ENCODE measurements around the gene TNIK.

Gene TNIK

DNA sequence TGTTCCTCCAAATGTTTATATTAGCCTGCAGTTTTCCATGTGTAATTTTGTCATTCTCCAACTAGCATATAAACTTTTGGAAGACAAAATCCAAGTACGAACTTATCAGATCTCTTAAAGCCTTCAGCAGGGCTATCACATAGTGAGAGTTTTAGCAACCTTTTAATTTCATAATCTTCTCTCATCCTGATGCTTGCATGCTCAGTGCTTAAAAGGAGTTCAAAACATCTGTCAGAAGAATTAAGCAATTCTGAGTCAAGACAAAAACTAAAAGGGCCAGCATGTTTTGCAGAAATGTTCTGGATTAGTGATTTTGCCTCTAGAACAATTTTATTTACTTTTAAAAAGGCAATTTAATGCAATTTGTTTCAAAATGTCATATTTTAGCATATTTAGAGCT lies 360.3 kb downstream of the TNIK start:
- H3K4me1 ChIP-seq (ENCODE audit: insufficient read depth, low read length) = 0 out of 2 replicates have a peak, but pooled peaks cover under 1% of the 10 kb centered on the region
- no peak overlapping the region for H3K9ac ChIP-seq (ENCODE audit: low read depth, low read length)
- H3K9me3 ChIP-seq (ENCODE audit: control insufficient read depth, insufficient read depth, low read length) = no peaks in the 10 kb centered on the region
- no peaks in the 10 kb centered on the region; the same call in 1 of the 2 replicates for H3K36me3 ChIP-seq (ENCODE audit: insufficient read depth, low read length)

DNA sequence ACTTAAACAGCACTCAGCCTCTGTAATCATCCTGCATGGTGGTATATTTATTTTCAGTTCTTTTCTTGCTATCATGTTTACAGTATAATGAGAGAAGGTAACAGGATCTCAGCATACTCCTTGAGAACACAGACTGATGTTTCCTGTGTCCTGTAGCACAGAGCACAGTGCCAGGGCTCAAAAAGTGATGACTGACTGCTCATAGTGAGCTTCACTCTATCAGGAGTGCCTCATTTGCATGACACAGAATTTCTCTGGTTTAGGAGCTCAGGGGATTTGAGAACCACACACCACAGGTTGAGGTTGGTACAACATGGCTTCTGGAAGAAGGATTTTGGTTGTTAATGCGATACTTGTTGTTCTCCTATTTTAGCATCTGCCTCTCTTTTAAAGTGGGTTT lies 365.1 kb downstream of the TNIK start:
- no peaks in the 10 kb centered on the region for H3K9me3 ChIP-seq (ENCODE audit: control insufficient read depth, insufficient read depth, low read length)
- no peak overlapping the region for H3K9ac ChIP-seq (ENCODE audit: low read depth, low read length)
- H3K4me1 ChIP-seq (ENCODE audit: insufficient read depth, low read length) = 0 out of 2 replicates have a peak, but pooled peaks cover 8% of the 10 kb centered on the region
- no peaks in the 10 kb centered on the region; the same call in 1 of the 2 replicates for H3K36me3 ChIP-seq (ENCODE audit: insufficient read depth, low read length)

DNA sequence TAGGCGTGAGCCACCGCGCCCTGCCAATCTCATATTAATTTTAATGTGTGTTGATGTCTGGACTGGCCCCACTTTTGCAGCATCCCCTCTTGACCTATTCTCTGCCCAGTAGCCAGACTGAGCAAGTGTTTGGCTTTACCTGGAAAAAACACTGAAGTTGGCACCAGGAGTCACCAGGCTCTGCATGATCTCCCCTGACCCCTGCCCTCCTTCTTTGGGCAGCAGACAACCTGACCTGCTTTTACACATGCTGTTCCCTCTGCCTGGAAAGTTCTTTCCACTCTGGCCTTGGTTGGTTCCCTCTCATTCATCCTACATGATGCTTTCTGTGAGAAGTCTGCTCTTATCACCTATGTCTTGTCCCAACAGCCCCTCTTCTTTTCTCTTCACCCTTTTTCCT lies 365.8 kb downstream of the TNIK start:
- Histone ChIP-seq H3K9ac (ENCODE audit: low read depth, low read length) (no peak overlapping the region), H3K4me1 (ENCODE audit: insufficient read depth, low read length) (0 out of 2 replicates have a peak, but pooled peaks cover 8% of the 10 kb centered on the region), H3K36me3 (ENCODE audit: insufficient read depth, low read length) (no peaks in the 10 kb centered on the region; the same call in 1 of the 2 replicates), H3K9me3 (ENCODE audit: control insufficient read depth, insufficient read depth, low read length) (no peaks in the 10 kb centered on the region)

DNA sequence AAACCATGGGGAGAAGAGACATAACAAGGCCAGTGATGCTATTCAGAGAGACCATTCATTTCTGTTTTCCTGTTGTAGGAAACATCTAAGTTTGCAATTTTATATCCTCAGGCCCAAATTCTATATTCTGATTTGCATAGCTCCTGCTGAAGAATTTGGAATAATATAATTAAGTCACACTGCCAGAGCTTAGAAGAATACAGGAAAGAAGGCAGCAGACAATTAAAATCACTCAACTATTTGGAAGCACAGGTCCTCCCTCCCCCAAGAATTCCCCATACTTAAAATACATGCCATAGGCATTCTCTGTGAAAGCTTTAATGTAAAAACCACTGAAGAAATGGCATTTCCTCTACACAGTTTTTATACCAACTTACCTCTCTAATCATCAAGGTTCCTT lies 366.7 kb downstream of the TNIK start:
- H3K36me3 ChIP-seq (ENCODE audit: insufficient read depth, low read length) = no peaks in the 10 kb centered on the region
- H3K9me3 ChIP-seq (ENCODE audit: control insufficient read depth, insufficient read depth, low read length) = no peaks in the 10 kb centered on the region
- H3K9ac ChIP-seq (ENCODE audit: low read depth, low read length) = no peak overlapping the region
- H3K4me1 ChIP-seq (ENCODE audit: insufficient read depth, low read length) = 0 out of 2 replicates have a peak, but pooled peaks cover 8% of the 10 kb centered on the region

DNA sequence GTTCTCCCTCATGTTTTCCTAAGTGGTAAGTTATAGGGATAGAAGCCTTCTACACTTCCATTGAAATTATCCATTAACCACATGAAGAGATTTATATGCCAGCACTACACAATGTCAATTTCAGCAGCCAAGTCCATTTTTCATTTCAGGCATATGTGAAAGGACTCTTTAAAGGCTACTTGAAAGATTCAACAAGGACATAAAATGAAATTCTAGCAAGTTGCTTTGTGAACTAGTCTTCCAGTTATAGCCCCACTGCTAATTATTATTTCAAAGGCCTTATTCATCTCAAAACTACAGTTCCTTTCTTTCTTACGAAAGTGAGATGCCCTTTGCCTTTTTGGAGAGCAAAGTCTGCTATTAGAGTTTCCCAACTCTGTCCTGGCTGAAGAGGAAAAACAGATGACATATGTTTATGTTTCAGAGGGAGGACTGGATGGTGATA lies 367.7 kb downstream of the TNIK start:
- Histone ChIP-seq H3K9me3 (ENCODE audit: control insufficient read depth, insufficient read depth, low read length) (no peaks in the 10 kb centered on the region), H3K9ac (ENCODE audit: low read depth, low read length) (no peak overlapping the region), H3K36me3 (ENCODE audit: insufficient read depth, low read length) (no peaks in the 10 kb centered on the region), H3K4me1 (ENCODE audit: insufficient read depth, low read length) (0 out of 2 replicates have a peak, but pooled peaks cover 8% of the 10 kb centered on the region)

DNA sequence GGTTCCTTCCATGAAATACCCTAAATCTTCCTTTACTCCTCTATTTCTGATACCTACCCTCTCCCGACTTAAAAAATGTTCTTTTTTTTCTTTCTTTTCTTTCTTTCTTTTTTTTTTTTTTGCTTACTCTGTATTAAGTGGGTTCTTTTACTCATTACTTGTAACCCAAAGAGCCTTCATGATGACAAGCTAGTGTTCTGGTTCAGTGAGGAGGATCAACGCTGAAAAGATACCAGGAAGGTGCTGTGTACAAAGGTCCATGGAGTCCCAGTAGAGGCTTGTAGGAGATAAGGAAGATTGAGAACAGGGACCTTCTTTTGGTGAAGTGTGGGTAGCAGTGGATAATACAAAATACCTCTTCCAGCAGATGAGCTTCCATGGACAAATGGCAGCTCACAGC lies 369.9 kb downstream of the TNIK start:
- Histone ChIP-seq H3K9me3 (ENCODE audit: control insufficient read depth, insufficient read depth, low read length) (no peaks in the 10 kb centered on the region), H3K4me1 (ENCODE audit: insufficient read depth, low read length) (0 out of 2 replicates have a peak, but pooled peaks cover 8% of the 10 kb centered on the region), H3K36me3 (ENCODE audit: insufficient read depth, low read length) (no peaks in the 10 kb centered on the region), H3K9ac (ENCODE audit: low read depth, low read length) (no peak overlapping the region)

DNA sequence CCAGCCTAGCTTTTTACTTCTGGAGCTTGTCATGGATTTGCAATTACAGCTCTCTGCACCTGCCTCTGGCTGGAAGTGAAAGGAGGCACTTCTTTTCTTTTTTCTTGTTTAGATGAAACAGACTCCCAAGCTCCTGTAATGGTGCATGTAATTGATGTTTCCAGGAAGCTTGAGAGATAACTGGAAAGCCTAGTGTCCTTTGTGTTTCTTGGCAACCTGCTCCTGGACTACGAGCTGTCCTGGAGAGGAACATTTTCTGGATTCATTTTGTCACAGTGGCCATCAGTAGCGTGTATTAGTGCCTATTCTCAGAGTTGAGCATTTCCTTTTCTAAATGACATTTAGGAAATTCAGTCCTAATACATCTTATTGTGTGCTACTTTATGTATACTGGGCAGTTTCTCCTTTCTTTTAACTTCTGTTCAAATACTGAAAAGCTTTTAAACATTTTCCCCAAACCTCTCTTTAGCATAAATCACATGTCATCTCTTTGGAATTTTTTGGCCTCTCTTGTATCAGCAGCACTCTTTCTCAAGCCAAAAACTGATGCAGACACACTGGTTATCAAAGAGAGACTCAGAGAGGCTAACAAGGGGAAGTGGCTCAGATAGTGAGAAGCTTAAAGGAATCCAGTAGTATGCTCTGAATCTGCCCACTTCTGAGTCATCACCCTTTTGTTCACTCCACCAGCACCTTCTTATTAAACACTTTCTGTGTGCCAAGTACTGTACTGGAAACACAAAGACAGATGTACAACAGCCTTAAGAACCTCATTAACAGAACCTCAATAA lies 371.0 kb downstream of the TNIK start:
- no peaks in the 10 kb centered on the region for H3K9me3 ChIP-seq (ENCODE audit: control insufficient read depth, insufficient read depth, low read length)
- no peak overlapping the region for H3K9ac ChIP-seq (ENCODE audit: low read depth, low read length)
- 0 out of 2 replicates have a peak, but pooled peaks cover 5% of the 10 kb centered on the region for H3K4me1 ChIP-seq (ENCODE audit: insufficient read depth, low read length)
- no peaks in the 10 kb centered on the region for H3K36me3 ChIP-seq (ENCODE audit: insufficient read depth, low read length)

DNA sequence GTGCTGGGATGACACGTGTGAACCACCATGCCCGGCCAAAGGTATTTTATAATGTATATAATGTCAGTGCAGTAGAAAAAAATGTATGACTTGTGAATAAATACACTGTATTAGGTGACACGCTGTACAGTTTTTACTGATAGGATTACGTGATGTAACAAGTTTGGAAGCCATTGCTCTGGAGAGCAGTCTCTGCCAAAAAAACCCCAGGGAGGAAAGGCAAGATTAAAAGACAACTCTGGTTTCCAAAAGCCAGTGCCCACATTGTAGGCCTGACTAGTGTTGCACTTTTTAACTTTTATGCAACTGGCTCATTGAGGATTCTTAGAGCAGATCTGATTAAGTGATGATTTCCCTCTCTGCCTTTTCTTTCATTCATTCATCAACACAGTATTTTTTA lies 371.7 kb downstream of the TNIK start:
- Histone ChIP-seq H3K9ac (ENCODE audit: low read depth, low read length) (no peak overlapping the region), H3K4me1 (ENCODE audit: insufficient read depth, low read length) (0 out of 2 replicates have a peak, but pooled peaks cover 2% of the 10 kb centered on the region), H3K9me3 (ENCODE audit: control insufficient read depth, insufficient read depth, low read length) (no peaks in the 10 kb centered on the region), H3K36me3 (ENCODE audit: insufficient read depth, low read length) (no peaks in the 10 kb centered on the region)

DNA sequence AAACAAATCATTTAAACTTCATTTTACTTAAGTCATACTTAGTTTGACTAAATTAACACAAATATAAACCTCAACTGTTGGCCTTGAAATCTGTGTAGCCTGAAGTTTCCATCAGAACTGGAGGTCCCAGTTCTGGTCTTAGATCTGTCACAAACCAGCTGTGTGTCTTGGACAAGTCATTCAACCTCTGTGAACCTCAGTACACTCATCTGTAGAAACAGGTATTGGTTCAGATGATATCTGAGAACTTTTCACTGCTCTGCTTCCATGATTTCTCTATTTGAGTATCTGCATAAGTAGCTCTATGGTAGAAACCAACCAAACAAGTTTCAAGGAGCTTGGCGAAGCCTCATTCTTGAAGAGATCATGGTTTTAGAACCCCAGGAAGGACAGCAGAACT lies 373.3 kb downstream of the TNIK start:
- Histone ChIP-seq H3K4me1 (ENCODE audit: insufficient read depth, low read length) (no peaks in the 10 kb centered on the region), H3K9me3 (ENCODE audit: control insufficient read depth, insufficient read depth, low read length) (no peaks in the 10 kb centered on the region), H3K9ac (ENCODE audit: low read depth, low read length) (no peak overlapping the region), H3K36me3 (ENCODE audit: insufficient read depth, low read length) (no peaks in the 10 kb centered on the region)

DNA sequence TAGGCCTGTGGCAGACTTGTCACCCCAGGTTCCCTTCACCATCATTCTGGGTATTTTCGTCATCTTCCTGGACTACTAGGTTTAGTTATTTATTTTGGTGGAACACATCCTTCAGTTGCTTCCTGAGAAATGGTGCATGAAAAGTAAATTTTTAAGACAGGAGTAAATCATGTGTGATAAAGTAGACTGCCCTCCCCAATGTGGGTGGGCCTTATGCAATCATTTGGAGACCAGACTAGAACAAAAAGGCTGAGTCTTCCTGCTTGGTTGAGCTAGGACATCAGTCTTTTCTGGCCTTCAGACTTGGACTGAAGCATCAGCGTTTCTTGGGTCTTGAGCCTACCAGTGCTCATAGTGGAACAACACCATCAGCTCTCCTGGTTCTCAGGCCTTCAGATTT lies 382.9 kb downstream of the TNIK start:
- no peaks in the 10 kb centered on the region for H3K4me1 ChIP-seq (ENCODE audit: insufficient read depth, low read length)
- no peaks in the 10 kb centered on the region for H3K9me3 ChIP-seq (ENCODE audit: control insufficient read depth, insufficient read depth, low read length)
- H3K9ac ChIP-seq (ENCODE audit: low read depth, low read length) = no peak overlapping the region
- peaks cover 4% of the 10 kb centered on the region; the same call in 1 of the 2 replicates for H3K36me3 ChIP-seq (ENCODE audit: insufficient read depth, low read length)

DNA sequence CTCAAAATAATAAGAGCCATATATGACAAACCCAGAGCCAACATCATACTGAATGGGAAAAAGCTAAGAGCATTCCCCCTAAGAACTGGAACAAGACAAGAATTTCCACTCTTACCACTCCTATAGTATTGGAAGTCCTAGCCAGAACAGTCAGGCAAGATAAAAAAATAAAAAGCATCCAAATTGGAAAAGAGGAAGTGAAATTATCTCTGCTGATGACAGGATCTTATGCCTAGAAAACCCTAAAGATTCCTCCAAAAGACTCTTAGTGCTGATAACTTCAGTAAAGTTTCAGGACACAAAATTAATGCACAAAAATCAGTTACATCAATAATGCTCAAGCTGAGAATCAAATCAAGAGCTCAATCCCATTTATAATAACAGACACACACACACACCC lies 387.8 kb downstream of the TNIK start:
- H3K4me1 ChIP-seq (ENCODE audit: insufficient read depth, low read length) = no peaks in the 10 kb centered on the region
- no peaks in the 10 kb centered on the region; the same call in 1 of the 2 replicates for H3K36me3 ChIP-seq (ENCODE audit: insufficient read depth, low read length)
- no peak overlapping the region for H3K9ac ChIP-seq (ENCODE audit: low read depth, low read length)
- H3K9me3 ChIP-seq (ENCODE audit: control insufficient read depth, insufficient read depth, low read length) = no peaks in the 10 kb centered on the region

DNA sequence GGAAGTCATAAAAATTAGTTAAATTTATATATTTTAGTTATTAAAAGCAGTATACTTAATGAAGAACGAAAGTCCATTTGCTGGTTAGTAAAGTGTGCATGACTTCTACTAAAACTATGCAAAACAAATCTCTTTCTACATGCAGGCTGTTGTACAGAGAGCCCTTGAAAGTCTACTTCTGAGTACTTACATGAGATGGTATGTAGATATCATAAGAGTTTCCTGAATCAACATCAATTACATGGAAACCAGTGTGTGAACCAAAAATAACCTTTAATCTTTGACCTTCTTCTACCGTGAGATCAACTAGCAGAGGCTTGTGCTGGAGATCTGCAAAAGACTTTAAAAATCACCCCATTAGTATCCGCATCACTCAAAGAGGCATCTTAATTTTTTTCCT lies 391.5 kb downstream of the TNIK start:
- Histone ChIP-seq H3K9me3 (ENCODE audit: control insufficient read depth, insufficient read depth, low read length) (no peaks in the 10 kb centered on the region), H3K4me1 (ENCODE audit: insufficient read depth, low read length) (no peaks in the 10 kb centered on the region), H3K36me3 (ENCODE audit: insufficient read depth, low read length) (no peaks in the 10 kb centered on the region; the same call in 1 of the 2 replicates), H3K9ac (ENCODE audit: low read depth, low read length) (no peak overlapping the region)

DNA sequence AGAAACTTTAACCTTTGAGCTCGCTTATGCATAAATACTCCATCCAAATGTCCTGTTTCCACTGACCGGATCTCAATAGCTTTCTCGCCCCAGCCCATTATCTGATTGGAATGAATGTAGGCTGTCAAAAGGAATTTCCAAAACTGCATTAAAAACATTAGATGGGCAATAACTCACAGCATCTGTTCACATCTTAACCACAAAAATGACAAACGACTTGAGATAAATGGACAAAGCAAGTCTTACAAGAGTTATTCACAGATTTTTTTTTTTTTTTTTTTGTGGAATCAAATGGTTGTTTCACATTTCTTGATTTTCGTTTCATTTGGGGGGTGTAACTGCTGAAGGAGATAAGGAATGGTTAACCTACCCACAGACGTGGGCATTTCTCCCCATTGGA lies 394.0 kb downstream of the TNIK start:
- Histone ChIP-seq H3K4me1 (ENCODE audit: insufficient read depth, low read length) (peaks cover 5% of the 10 kb centered on the region; the same call in 1 of the 2 replicates), H3K9me3 (ENCODE audit: control insufficient read depth, insufficient read depth, low read length) (no peaks in the 10 kb centered on the region)

DNA sequence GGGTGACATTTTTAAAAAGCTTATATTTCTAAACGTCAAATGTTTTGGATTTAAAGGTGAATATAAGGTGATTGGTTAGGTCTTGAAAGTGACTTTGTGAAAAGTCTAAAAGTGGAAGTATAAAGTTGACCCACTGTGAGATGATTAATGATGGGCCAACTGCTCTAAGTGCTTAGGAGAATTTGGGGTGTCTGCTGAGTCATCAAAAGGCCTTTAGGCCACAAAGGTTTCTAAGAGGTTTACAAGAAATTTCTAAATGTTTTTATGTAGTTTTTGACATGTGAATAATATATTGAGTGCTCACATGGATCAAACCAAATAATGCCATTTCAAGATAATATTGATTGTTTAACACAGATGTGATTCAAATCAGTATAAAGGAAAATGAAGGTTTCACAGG lies 394.5 kb downstream of the TNIK start:
- H3K36me3 ChIP-seq (ENCODE audit: insufficient read depth, low read length) = no peaks in the 10 kb centered on the region; the same call in 1 of the 2 replicates
- no peak overlapping the region for H3K9ac ChIP-seq (ENCODE audit: low read depth, low read length)
- no peaks in the 10 kb centered on the region for H3K9me3 ChIP-seq (ENCODE audit: control insufficient read depth, insufficient read depth, low read length)
- peaks cover 5% of the 10 kb centered on the region; the same call in 1 of the 2 replicates for H3K4me1 ChIP-seq (ENCODE audit: insufficient read depth, low read length)

More for the DNA sequence above, 394.0 kb downstream of the TNIK start:
- H3K36me3 ChIP-seq (ENCODE audit: insufficient read depth, low read length) = no peaks in the 10 kb centered on the region; the same call in 1 of the 2 replicates
- no peak overlapping the region for H3K9ac ChIP-seq (ENCODE audit: low read depth, low read length)

DNA sequence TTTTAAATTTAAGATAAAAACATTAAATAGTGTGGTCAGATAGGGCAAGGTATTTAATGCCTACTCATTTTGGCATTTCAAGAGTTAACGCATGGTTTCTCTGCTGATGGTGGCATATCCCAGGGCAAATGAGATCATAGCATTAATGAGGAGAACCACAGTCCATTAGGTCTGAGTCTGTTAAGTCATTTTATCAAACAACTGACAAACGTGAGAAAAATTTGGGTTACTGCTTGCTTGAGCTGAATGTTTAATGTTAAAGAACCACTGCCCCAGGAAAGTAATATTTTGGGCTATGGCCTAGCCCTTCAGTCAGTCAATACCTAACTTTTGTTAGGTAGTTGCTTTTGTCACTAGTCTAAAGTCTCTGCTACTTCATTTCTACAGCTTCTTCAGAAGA lies 395.7 kb downstream of the TNIK start:
- H3K4me1 ChIP-seq (ENCODE audit: insufficient read depth, low read length) = peaks cover 5% of the 10 kb centered on the region; the same call in 1 of the 2 replicates
- no peaks in the 10 kb centered on the region; the same call in 1 of the 2 replicates for H3K36me3 ChIP-seq (ENCODE audit: insufficient read depth, low read length)
- no peak overlapping the region for H3K9ac ChIP-seq (ENCODE audit: low read depth, low read length)
- no peaks in the 10 kb centered on the region for H3K9me3 ChIP-seq (ENCODE audit: control insufficient read depth, insufficient read depth, low read length)
